NOMO-1 treated with DMSO at 0.1 percent for 48 hours (cell line): ENCODE data around the gene PFKP.

Source experiments
- DNase-seq: peaks from one replicate; lab custom pipeline; 2025; ENCODE audit not compliant: unreplicated experiment; lab: John Stamatoyannopoulos, UW

Gene PFKP

DNA sequence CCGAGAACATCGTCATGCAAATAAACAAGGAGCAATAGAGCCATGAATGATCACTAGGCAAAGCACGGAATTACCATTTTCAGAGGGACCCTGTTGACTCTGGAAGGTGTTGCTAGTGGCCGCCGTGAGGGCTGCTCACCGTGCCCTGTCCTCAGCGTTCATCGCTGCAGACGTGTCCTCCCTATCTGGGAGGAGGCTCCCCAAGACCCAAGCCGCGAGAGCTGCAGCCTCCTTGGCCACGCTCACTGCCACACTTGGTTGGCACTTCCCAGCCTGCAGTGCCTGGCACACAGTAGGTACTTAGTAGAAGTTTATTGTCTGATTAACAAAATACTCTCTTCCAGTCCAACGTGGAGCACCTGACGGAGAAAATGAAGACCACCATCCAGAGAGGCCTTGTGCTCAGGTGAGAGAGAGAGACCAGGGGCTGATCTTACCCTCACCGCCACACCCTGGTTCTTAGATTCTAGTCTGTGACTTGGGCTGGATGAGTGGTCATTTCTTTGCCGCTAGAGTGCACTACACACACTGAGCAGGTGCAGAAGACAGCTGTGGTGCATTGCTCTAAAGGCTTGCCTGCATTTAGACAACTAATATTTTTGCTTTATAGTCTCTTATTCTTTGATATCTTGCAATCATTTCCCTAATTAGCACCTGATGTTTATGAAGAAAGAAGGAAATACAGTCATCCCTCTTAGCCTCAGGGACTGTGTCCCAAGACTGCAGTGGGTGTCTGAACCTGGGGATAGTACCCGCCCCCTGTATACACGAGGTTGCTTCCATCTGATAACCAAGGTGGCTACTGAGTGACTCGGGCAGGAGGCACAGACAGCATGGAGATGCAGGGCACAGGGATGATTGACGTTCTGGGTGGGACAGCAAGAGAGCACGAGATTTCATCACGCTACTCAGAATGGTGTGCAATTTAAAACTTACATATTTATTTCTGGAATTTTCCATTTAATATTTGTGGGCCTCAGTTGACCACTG, 65.0 kb downstream of the PFKP start:
- DNase-seq, result no peak

DNA sequence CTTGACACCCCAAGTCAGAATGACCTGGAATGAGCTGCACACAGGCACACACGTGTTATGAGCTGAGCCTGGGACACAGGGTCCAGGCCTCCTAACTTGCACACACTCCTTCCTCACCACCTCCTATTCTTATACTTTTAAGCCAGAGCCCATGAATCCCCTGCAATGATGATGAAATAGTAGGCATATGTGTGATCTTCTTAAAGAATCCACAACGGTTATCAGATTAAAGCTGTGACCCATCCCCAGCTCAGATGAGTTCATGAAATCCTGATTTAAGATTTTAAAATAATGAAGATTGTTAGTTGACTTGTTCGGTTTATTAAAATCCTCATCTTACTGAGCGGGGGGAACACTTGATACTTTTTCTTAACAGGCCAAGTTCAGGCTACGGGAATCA, 66.6 kb downstream of the PFKP start:
- DNase-seq, result no peak

DNA sequence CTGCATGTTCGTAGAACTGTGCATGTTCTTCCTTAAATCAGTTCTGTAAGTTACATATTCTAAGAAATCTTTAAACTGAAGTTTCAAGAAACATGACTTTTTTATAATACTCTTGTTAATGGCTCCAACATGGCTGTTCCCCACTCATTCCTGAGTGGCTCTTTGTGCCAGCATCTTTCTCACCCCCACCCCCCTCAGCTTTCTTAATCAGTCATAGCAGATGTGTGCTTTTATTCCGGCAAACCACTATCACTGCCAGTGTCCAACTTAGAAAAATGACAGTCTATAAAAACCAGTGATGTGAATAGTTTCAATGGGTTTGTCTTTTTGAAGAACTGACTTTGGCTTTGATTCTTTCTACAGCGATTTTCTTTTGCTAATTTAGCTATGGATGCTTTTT, 67.7 kb downstream of the PFKP start:
- DNase-seq, result no peak

DNA sequence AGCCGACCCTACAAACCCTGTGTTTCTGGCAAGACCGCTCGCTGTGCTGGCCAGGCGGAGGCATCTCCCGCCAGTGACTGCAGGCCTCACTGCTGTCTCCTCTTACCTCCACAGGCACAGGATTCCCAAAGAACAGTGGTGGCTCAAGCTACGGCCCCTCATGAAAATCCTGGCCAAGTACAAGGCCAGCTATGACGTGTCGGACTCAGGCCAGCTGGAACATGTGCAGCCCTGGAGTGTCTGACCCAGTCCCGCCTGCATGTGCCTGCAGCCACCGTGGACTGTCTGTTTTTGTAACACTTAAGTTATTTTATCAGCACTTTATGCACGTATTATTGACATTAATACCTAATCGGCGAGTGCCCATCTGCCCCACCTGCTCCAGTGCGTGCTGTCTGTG, 69.0 kb downstream of the PFKP start:
- DNase-seq, result no peak

DNA sequence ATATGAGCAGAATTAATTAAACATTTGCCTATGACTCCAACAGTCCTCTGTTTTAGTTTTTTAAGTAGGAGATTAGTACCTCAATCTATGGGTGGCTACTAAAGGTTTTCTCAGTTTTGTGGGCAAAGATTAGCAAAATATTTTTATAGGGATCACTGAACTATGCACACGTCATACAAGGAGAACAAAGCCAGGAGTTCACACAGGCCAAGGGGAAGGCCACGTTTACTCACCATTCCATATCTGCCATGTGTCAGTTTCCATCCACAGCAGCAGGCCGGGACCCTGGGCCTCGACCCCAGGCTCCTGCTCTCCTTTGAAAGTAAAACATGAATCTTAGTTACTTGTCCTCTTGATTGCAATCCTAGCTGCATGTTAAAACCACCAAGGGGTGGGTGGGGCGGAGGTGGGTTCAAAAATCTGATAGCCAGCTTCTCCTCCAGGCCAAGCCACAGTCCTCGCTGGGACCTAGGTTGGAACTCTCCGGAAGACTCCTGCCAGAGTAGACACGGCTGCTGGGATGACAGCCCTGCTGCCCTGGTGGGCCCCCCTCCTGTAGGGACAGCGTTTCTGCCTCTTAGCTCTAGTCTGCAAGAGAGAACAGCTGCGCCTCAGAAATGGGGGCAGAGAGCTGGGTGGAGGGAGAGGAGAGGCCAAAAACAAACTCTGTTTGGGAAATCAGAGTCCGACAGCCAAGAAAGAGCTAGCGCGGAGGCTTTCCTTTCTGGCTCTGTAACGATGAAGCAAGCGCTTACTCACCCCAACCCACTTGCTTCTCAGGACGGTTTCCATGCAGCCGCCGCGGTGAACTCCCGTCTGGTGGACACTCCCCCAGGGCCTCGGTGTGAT, 69.6 kb downstream of the PFKP start:
- no peak for DNase-seq

DNA sequence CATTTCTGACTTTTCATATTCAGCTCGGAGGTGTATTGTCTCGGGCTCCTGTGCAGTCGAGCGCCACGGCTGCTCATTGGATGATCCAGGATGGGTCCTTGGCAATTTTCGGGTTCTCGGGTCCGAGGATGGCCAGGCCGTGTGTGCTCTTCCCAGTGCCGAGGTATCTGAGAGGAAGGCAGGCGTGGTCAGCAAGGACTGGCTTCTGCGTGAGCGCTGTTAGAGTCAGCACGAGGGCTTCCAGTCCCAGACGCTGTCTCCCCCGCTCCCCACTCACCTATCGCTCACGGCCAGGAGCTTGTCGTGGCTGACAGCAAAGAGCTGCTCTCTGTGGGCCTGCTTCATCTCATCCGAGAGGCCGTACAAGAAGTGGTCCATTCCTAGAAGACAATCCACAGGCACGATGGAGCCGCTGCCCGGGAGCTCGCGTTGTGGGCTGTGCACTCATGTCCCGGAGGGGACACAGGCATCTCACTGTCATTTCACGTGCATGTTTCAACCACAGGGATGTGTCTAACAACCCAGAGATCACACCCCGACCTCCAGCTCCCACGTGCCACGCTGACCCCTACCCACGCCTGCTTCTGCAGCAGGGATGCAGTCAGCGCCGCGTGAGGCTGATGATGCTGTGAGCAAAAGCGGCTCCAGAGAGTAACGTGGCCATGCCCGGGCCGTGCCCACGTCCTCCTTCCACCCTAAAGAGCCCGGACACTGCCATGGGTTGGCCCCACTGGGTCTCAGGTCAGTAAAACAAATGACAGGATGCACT, 70.8 kb downstream of the PFKP start:
- no peak for DNase-seq

DNA sequence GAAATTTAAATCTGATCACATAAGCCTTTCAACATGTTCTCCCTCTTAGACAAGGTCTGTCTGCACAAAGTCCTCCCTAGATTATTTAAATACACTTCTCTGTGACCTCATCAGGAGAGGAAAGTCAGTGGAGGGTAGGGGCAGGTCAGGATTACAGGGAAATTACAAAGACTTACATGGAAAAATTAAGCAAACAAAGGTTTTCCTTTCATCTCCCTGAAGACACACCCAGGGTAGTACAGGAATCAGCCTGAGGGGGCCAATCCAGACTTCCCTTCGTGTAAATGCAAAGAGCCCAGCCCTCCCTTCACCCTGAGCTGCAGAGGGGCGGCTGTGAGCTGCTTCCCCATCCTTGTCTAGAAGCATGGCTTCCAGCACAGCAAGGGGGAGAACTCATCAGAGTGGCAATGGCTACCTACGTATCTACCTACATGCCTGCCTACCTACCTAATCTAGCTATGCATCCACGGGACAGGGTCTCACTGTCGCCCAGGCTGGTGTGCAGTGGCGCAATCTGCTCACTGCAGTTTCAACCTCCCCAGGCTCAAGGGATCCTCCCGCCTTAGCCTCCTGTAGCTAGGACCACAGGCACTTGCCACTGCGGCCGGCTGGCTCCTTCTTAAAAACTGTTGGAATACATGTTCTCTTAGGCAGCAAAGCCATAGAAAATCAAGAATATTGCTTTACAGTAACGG, 72.0 kb downstream of the PFKP start:
- DNase-seq, result no peak

DNA sequence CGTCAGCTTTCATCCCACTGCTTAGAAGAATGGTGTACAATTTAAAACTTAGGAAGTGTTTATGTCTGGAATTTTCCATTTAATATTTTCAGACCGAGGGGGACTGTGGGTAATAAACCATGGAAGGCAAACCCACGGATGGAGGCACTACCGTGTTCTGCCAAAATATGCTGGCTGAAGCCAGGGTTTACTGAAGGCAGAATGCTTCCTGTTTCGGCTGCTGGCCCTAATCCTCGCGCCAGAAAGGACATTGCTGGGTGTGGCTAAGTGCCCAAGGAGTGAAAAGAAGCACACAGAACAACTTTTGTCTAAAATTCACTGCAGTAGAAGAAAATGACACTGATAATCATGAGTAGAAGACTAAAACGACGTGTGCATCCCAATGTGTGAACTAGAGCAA, 72.9 kb downstream of the PFKP start:
- no peak for DNase-seq

DNA sequence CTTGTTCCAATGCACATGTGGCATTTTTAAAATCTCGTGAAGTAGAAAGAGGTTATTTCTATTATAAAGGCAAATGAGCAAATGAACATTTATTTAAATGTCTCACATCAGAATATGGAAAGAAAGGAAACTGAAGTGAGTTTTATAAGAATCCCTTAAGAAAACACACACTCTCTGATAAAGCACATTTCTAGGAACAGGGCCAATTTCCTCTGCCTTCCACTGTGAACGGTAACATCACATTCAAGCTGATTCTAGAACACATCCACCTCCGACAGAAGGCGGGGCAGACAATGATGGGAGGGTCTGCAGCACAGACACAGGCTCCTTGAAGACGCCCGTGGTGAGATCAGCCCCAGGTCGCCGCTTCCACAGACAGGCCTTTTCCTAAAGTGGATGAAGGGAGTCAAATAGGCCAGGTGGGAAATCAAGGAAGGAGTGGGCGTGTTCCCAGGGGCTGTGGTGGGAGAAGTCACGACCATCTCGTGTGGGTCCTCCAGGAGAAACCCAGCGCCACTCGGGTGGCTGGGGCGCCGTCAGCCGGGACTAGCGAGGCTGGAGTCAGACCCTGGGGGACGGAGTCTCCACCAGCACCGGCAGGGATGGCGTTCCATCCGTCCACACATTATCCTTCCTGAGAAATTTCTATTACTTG, 74.1 kb downstream of the PFKP start:
- DNase-seq, result no peak

DNA sequence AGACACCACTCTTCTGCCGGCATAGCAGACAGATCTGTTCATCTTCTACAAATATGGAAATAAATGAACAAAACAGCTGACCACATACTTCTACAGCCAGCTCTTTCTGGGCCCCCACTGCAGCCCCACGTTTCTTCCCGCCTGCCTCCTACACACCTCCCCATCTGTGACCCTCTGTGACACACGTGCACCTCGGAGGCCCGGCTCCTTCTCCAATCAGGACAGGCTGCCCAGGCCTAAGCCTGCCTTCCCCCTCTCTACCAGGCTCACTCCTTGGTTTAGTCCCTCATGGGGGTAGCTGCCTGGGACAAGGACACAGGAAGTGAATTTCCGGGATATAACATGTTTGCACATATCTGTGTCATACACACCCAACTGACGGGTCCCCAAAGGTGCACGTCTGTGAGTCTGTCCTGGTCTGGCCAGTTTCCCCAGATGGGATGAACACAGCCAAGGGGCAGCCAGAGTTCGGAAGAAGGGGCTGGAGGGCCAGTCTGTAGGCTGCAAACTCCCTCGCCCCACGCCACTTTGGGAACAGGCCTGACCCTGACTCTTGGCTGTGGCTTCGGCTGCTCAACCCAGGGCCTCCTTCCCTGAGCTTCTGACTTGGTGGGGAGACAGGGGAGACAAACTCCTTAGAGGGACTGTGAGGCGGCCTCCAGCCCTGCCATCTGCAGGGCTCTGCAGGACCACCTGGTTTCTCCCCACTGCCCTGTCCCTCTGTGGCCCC, 75.0 kb downstream of the PFKP start:
- no peak for DNase-seq

DNA sequence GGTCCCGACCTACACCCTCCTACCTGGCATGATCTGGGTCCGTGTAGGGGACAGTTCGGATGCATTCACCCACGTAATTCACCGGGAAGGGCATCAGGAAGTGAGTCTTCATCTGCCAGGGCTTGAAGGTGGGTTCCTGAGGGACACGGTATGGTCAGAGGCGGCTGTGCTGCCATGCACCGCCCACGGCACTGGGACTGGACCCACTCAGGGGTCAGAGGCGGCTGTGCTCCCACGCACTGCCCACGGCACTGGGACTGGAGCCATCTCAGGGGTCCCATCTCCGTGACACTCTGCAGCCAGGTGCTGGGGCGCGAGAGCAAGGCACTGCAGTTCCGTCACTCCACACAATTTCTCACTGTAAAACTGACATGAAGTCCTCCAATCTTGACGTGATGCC, 76.0 kb downstream of the PFKP start:
- no peak for DNase-seq

DNA sequence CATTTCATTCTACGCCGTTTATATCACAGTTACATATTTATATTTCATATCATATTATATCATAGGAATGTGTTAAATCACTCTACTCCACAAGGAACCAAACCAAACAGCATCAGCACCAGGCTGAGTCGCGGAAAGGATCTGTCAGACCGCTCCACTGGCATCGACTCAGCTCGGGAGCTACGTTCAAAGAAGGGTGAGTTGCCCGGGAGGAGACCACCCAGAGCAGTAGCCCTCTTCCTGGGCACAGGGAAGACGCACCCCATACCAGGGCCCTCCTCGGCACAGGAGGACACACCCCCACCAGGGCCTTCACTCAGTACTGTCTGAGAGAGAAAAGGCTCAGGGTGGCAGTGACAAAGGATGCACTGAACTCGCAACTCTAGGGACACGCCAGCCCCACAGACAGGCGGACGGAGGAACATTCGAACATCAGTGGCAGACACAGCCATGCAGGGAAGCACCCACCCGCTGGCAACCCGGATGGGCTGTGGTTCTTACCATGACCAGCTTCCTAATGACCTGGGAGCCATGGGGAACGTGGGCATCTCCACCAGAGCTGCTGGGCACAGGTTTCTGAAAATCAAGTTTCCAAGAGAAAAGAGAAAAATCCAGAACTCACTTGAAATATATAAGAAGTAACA, 76.6 kb downstream of the PFKP start:
- DNase-seq, result no peak

DNA sequence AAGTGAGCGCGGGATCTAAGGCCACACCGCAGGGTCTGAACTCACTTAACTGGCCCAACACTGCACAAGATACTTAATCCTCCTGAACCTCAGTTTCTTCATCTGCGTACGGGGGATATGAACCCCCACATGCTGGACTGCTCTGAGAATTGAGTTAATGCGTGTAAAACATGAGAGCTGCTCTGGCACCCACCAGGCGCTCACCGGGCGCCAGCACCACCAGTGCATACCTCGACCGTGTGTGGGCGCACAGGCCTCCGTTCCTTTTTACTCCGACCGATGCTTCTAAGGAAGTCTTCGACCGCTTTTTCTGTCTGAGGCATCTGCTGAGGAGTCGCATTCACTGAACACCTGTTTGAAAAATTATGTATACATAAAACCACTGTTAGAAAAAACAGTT, 78.0 kb downstream of the PFKP start:
- no peak for DNase-seq

DNA sequence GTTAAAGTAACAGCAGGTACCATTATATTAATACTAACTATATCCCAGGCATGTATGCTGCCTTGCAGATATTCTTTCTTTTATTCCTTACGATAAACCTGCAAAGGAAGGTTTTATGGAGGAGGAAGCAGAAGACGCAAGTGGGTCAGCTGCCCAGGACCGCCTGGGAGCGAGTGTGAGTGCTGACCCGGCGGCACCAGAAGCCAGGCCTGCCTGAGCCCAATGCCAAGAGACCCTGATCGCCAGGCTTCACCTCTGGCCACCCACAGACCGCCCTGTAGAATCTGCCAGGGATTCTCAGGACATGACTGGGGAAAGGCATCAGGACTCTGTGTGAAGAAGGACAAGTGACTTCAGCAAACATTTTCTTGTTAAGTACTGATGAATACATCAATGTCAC, 78.9 kb downstream of the PFKP start:
- no peak for DNase-seq

DNA sequence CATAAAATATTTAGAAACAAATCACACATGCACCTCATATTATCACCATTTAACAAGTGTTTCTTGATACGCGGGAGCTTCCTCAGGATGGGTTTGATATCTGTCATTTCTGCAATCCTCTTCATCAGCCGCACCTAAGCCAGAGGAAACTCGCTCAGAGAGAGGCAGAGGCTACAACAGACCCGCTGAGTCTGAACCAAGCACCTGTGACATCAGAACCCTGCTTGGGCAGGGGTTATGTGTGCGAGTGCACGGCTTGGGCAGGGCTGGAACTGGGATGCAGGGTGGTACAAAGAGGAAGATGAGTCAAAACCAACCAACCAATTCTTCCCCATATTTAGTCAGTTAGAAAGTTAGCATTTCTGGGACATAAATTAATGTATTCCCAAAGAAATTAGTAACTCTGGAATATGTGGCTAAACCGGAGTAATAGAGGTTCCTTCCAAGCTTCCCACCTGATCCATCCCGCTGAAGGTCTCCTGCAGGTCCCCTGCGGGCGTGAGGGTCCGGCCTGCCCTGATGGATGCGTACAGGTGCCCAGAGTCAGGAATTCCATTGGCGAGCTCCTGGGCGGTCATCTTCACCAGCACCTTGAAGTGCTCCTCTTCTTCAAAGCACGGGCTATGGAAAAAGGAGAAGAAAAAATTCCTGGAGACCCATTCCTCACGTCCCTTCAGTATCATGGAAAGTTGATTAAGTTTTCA, 79.9 kb downstream of the PFKP start:
- DNase-seq, result no peak

DNA sequence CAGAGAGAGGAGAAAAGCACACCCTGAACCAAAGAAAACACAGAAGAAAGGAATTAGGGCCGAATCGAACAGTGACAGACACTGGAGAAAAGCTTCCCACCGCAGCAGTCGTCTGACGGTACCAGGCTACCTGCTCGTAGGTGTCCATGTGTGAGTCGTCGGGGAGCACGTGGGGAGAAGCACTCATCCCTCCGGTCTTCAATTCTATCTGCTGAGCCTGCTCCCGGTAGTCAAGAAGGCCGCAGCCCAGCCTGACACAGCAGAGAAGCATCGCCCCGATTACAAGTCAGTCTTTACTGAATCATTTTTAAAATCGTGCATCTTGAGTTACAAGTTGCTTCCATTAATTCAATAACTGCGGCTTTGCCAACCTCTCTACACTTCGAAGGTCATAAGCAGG, 80.7 kb downstream of the PFKP start:
- no peak for DNase-seq

DNA sequence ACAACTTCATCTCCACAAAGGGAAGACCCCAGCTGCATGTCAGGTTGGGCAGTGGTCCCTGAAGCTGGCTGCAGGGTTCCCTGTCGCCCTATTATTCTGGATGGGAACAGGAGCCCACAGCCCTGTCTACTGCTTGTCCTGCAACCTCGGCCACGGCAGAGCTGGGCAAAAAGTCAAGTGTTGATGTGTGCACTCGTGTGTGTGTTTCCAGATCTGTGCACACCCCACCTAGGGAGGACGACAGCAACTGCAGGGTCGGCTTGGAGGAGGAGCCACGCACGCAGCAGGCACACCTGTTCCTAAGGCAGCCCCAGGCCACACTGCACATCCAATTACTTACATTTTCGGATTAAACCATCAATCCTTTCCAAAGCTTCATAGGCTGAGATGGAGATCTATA, 81.6 kb downstream of the PFKP start:
- no peak for DNase-seq

DNA sequence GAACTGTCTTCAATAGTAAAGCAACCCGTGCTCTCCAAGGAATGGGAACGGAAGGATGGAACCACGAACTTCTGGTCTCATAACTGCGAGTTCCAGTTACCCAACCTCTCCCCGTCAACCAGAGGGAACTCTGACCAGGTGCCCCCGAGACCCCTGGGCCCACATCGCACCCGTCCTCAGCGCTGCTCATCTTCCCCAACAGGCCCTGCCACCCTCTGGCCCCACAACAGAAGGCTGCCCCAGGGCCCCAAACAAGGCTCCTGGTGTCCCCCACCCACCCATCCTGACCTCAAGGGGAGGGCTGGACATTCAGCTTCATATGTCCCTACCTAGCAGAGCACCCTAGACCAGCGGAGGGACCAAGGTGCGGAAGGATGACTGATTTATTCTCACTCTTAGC, 82.6 kb downstream of the PFKP start:
- DNase-seq, result no peak
